Measurements from ENCODE around the gene WNT2B.

DNA sequence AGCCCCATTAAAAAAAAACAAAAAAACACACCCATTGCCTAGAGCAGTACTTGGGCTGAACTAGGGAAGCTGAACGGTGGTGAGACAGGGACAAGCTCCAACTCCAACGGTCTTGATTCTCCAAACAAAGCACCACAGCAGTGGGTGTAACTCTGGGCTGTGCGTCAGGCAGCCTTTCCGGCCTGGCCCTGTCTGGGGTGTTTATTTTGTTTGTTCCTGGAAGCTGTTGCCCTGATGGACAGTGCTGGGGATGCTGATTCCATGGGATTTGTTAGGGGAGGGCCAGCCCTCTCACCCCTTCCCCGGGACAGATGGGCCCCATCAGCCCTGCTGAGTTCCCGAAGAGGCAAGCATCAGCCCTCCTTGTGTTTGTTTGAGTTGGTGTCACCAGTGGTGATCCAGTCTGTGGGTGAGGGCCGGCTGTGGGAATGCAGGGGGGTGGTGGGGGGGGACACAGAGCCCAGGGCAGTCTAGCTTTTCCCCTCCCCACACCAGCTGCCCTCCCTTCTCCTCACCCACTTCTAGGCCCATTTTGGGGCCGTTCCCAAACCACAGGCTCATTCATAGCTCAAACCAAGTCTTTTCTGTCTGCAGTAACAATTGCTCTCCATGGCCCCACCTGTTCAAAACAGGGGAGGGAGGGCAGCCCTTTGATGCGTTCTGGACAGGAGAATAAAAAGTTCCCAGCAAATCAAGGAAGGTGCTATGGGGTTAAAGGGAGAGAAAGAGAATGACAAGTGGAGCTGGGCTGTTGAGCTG, 4.5 kb downstream of the WNT2B start:
- TF ChIP-seq POLR2A (IDR thresholded peaks at IDR 0.05; ENCODE audit: low read length) = no peak
- no peak for TF ChIP-seq GATA1 (IDR thresholded peaks at IDR 0.05; ENCODE audit: low read depth, low read length)
